GM12864 (cell line): Measurements from ENCODE around the gene IFNL4.
"Not testable (repeated sequence)": the region's sequence is repeated elsewhere in the genome, so short reads cannot be mapped to it uniquely, and the experiment has no call there.

Experiments
- DNase-seq: peaks from one replicate; pipeline ENCODE4 v3.0.0-alpha.2; 2011; ENCODE audit warnings: low read depth
- H3K4me3 ChIP-seq: 2 replicates; pipeline ENCODE4 v1.5.1; 2011; ENCODE audit warnings: mild to moderate bottlenecking, low read depth, low read length, control low read depth
- TF ChIP-seq, protein P1 (sequence below): IDR thresholded peaks from 2 replicates; pipeline ENCODE4 v1.5.1; 2011; ENCODE audit warnings: low read depth, mild to moderate bottlenecking, moderate library complexity, low read length, control low read depth, inconsistent platforms; ENCODE audit errors: missing control alignments

Gene IFNL4

GRCh38 chr19:39282021-39282420 lies 33.4 kb upstream of the IFNL4 start:
- H3K4me3 ChIP-seq = no peak overlapping the region
- TF ChIP-seq, protein P1, sequence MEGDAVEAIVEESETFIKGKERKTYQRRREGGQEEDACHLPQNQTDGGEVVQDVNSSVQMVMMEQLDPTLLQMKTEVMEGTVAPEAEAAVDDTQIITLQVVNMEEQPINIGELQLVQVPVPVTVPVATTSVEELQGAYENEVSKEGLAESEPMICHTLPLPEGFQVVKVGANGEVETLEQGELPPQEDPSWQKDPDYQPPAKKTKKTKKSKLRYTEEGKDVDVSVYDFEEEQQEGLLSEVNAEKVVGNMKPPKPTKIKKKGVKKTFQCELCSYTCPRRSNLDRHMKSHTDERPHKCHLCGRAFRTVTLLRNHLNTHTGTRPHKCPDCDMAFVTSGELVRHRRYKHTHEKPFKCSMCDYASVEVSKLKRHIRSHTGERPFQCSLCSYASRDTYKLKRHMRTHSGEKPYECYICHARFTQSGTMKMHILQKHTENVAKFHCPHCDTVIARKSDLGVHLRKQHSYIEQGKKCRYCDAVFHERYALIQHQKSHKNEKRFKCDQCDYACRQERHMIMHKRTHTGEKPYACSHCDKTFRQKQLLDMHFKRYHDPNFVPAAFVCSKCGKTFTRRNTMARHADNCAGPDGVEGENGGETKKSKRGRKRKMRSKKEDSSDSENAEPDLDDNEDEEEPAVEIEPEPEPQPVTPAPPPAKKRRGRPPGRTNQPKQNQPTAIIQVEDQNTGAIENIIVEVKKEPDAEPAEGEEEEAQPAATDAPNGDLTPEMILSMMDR = no peak
- DNase-seq = no peak

DNA sequence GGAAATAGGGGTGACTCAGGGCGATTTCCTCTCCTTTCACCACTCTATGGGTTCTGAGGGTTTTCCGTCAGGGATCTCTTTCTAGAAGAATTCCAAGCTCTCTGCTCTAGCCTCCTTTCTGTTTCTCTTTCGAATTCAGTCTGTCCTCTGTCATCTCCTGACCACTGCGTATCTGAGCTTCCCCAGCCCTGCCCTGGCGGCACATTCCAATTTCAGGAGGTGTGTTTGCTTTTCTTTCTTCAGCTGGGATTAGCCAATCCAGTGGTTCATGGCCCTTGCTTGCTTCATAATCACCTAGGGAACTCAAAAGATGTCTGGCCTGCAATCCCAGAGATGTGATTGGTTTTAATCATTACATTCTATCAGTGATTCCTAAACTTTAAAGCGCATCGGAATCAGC lies 28.9 kb upstream of the IFNL4 start:
- DNase-seq = no peak
- H3K4me3 ChIP-seq = no peak overlapping the region
- TF ChIP-seq, protein P1 = no peak

GRCh38 chr19:39276740-39277139 lies 28.1 kb upstream of the IFNL4 start:
- H3K4me3 ChIP-seq = no peak overlapping the region
- no peak for DNase-seq
- TF ChIP-seq, protein P1 = no peak

DNA sequence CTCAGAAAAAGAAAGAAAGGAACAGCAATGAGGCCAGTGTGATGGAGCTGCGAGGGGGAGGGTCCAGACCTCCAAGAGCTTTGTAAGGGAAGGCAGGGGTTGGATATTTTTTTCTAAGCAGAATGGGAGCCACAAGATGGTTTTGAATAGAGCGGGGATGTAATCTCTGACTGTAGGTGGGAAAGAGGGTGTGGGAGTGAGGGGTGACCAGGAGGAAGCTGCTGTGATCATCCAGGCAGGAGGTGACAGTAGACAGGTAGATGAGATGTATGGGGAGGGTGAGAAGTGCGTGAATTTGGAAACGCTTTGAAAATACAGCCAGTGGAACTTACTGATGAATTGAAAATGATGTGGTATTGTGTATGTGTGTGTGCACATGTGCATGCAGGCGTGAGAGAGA lies 26.9 kb upstream of the IFNL4 start:
- DNase-seq = no peak
- TF ChIP-seq, protein P1 = no peak
- no peak overlapping the region for H3K4me3 ChIP-seq

DNA sequence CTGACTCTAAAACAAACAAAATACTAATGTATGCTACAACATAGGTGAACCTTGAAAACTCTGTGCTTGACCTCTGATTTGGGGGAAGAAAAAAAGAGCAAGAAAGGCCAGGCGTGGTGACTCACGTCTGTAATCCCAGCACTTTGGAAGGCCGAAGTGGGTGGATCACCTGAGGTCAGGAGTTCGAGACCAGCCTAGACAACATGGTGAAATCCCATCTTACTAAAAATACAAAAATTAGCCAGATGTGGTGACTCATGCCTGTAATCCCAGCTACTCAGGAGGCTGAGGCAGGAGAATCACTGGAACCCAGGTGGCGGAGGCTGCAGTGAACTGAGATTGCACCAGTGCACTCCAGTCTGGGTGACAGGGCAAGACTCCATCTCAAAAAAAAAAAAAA lies 25.2 kb upstream of the IFNL4 start:
- H3K4me3 ChIP-seq, DNase-seq: not testable (repeated sequence)

GRCh38 chr19:39270036-39270871 lies 21.6 kb upstream of the IFNL4 start:
- TF ChIP-seq, protein P1 = no peak
- DNase-seq = no peak
- H3K4me3 ChIP-seq = no peak overlapping the region

GRCh38 chr19:39269369-39269768 lies 20.7 kb upstream of the IFNL4 start:
- H3K4me3 ChIP-seq, DNase-seq: not testable (repeated sequence)

DNA sequence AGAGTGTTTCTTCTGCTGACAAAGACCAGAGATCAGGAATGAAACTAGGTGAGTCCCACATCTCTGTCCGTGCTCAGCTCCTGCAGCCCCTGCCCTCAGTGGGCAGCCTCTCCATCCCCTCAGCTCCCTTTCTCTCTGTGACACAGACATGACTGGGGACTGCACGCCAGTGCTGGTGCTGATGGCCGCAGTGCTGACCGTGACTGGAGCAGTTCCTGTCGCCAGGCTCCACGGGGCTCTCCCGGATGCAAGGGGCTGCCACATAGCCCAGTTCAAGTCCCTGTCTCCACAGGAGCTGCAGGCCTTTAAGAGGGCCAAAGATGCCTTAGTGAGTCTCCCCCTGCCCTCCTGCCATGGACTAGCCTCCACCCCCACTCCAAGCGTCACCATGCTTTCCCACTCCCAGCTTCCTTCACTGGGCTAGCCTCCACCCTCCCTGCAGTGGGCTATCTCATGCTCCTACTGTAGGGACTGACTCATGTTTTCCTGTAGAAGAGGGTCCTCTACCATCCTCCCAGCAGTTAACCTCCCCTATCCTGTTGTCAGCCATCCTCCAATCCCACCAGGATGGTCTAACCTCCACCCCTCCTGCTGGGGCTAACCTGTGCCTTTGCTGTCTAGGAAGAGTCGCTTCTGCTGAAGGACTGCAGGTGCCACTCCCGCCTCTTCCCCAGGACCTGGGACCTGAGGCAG lies 20.0 kb upstream of the IFNL4 start:
- DNase-seq = not testable (repeated sequence)

GRCh38 chr19:39268085-39268484 lies 19.4 kb upstream of the IFNL4 start, which contains the start of gene IFNL2:
TSS of gene IFNL2 (plus strand) at chr19:39268396. CDS start at chr19:39268569, 173 bp downstream.
- H3K4me3 ChIP-seq, DNase-seq: not testable (repeated sequence)

More for the DNA sequence above, 20.0 kb upstream of the IFNL4 start:
- not testable (repeated sequence) for H3K4me3 ChIP-seq
